HCT116 (cell line): ENCODE results near the gene RPL39L.

Experiments used
- CEBPB ChIP-seq: IDR thresholded peaks from 2 replicates; pipeline ENCODE4 v1.6.1; 2012; ENCODE audit warnings: low read depth
- EZH2 ChIP-seq: fragments of 200-600 bp; sonication (generic); IDR thresholded peaks from 2 replicates; pipeline ENCODE4 v1.6.1; 2017; ENCODE audit warnings: antibody characterized with exemption, mixed run types
- JUND ChIP-seq: IDR thresholded peaks from 2 replicates; pipeline ENCODE4 v1.6.1; 2012
- POLR2A ChIP-seq: IDR thresholded peaks from 2 replicates; pipeline ENCODE4 v1.7.0; 2011; ENCODE audit warnings: borderline replicate concordance; ENCODE audit not compliant: insufficient read depth, insufficient read length; ENCODE audit errors: extremely low read depth
- REST ChIP-seq: IDR thresholded peaks from 2 replicates; pipeline ENCODE4 v1.6.1; 2012; ENCODE audit warnings: low read depth
- SIN3A ChIP-seq: IDR thresholded peaks from 2 replicates; pipeline ENCODE4 v1.6.1; 2012; ENCODE audit warnings: low read depth
- SP1 ChIP-seq: IDR thresholded peaks from 2 replicates; pipeline ENCODE4 v1.6.1; 2012; ENCODE audit warnings: low read depth
- TCF7L2 ChIP-seq: IDR thresholded peaks from 2 replicates; pipeline ENCODE4 v1.7.0; 2011; ENCODE audit warnings: borderline replicate concordance, inconsistent platforms; ENCODE audit not compliant: insufficient read depth, insufficient read length; ENCODE audit errors: extremely low read depth
- YY1 ChIP-seq: IDR thresholded peaks from 2 replicates; pipeline ENCODE4 v1.6.1; 2011; ENCODE audit warnings: low read length, low read depth, moderate library complexity, mild to moderate bottlenecking; ENCODE audit not compliant: insufficient replicate concordance; ENCODE audit errors: extremely low read depth
- ZNF274 ChIP-seq: fragments of 200-500 bp; sonication (Bioruptor generic); IDR thresholded peaks from 2 replicates; pipeline ENCODE4 v1.6.1; 2014; ENCODE audit warnings: mild to moderate bottlenecking, low read depth, low read length, inconsistent platforms
- TF ChIP-seq, protein P1 (sequence below): IDR thresholded peaks from 2 replicates; pipeline ENCODE4 v1.6.1; 2012
- TF ChIP-seq, protein P2 (sequence below), 3 experiments: fragments of 200-600 bp in 1 of 3; sonication (generic) in 1 of 3; IDR thresholded peaks in 2 of 3; conservative IDR thresholded peaks in 1 of 3; 2 replicates each; pipeline ENCODE4 v1.5.1; 2012 to 2017; ENCODE audit warnings: low read depth in 2 of 3, low read length in 2 of 3, antibody characterized with exemption in 1 of 3, borderline replicate concordance in 1 of 3, control low read depth in 1 of 3, mild to moderate bottlenecking in 1 of 3, mixed read lengths in 1 of 3, mixed run types in 1 of 3, moderate library complexity in 1 of 3; ENCODE audit not compliant: insufficient read depth in 1 of 3
- TF ChIP-seq, protein P3 (sequence below): IDR thresholded peaks from 2 replicates; pipeline ENCODE4 v1.6.1; 2012

- TF ChIP-seq CEBPB (no peak), EZH2 (no peak), ZNF274 (no peak), SP1 (no peak), REST (no peak), YY1 (no peak), POLR2A (no peak), JUND (no peak), SIN3A (no peak), TCF7L2 (no peak)
- TF ChIP-seq, protein P1, sequence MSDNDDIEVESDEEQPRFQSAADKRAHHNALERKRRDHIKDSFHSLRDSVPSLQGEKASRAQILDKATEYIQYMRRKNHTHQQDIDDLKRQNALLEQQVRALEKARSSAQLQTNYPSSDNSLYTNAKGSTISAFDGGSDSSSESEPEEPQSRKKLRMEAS = no peak
- TF ChIP-seq, protein P2, sequence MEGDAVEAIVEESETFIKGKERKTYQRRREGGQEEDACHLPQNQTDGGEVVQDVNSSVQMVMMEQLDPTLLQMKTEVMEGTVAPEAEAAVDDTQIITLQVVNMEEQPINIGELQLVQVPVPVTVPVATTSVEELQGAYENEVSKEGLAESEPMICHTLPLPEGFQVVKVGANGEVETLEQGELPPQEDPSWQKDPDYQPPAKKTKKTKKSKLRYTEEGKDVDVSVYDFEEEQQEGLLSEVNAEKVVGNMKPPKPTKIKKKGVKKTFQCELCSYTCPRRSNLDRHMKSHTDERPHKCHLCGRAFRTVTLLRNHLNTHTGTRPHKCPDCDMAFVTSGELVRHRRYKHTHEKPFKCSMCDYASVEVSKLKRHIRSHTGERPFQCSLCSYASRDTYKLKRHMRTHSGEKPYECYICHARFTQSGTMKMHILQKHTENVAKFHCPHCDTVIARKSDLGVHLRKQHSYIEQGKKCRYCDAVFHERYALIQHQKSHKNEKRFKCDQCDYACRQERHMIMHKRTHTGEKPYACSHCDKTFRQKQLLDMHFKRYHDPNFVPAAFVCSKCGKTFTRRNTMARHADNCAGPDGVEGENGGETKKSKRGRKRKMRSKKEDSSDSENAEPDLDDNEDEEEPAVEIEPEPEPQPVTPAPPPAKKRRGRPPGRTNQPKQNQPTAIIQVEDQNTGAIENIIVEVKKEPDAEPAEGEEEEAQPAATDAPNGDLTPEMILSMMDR (IDR thresholded peaks at IDR 0.05 in 2 of 3, conservative IDR thresholded peaks at IDR 0.05 in 1 of 3; ENCODE audit: borderline replicate concordance in 1 of 3, insufficient read depth in 1 of 3, low read depth in 2 of 3, low read length in 2 of 3) = no peak
- TF ChIP-seq, protein P3, sequence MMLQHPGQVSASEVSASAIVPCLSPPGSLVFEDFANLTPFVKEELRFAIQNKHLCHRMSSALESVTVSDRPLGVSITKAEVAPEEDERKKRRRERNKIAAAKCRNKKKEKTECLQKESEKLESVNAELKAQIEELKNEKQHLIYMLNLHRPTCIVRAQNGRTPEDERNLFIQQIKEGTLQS = no peak
Observed at GRCh38 chr3:187131981-187132380, 7.3 kb downstream of the RPL39L start.
